ENCODE results near the gene OSM.

OSM gene

DNA sequence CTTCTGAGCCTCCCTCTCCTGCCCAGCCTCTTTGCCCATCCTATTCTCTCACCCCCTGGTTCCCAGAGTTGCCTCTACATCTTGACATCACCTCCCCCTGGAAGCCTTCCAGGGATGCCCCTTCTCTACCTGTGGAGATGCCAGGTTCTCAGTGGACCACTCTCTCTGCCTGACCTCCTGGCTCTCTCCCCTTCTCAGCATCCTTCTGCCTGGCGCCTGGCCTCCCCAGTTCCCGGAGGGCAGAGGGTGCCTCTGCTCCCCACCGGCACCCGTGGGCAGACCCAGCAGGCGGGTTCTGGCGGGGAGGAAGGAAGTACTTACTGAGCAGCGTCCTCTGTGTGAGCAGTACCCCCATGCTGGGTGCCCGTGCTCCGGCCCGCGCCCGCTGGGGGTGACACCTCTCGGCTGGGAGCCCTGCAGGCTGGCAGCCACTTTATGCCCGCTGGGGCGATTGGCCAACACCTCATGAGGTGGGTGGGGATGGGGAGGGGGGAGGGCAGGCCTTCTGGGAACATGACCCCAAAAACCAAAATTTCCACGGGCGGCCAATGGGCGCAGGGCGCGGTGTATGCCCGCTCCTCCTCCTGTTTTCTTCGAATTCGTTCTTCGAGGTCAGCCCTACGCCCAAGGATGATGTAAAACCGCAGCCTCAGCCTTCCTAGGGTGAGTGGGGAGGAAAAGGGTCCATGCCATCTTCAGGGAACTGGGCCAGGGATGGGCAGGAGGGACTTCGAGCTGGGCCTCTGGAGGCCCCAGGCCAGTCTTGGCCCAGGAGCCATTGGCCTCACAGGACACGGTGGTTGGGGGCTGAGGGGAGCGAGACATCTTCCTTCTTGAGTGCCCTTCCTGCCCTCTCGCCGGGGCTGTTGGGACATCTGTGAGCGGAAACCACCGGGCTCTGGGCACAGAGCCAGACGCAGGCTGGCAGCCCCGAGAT lies at the start of gene OSM:
Gene OSM, minus strand, starts transcription at position 407 of the 937 bp plus-strand sequence. Its CDS starts 52 bp downstream, at position 355.
- no peaks in the 10 kb centered on the region for H3K27me3 ChIP-seq (replicated peaks)
- TF ChIP-seq, protein P1, sequence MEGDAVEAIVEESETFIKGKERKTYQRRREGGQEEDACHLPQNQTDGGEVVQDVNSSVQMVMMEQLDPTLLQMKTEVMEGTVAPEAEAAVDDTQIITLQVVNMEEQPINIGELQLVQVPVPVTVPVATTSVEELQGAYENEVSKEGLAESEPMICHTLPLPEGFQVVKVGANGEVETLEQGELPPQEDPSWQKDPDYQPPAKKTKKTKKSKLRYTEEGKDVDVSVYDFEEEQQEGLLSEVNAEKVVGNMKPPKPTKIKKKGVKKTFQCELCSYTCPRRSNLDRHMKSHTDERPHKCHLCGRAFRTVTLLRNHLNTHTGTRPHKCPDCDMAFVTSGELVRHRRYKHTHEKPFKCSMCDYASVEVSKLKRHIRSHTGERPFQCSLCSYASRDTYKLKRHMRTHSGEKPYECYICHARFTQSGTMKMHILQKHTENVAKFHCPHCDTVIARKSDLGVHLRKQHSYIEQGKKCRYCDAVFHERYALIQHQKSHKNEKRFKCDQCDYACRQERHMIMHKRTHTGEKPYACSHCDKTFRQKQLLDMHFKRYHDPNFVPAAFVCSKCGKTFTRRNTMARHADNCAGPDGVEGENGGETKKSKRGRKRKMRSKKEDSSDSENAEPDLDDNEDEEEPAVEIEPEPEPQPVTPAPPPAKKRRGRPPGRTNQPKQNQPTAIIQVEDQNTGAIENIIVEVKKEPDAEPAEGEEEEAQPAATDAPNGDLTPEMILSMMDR (IDR thresholded peaks at IDR 0.05; ENCODE audit: low read depth, low read length, missing control alignments) = no peak
- in situ Hi-C loops (cut with HindIII; ENCODE audit: low pct_ligation_motif_present, low sequenced_read_pairs) = no loop called here
- H3K4me3 ChIP-seq (ENCODE audit: low read depth, low read length) = no peak within 1 kb of the TSS
- H3K36me3 ChIP-seq (replicated peaks) = no peaks in the 10 kb centered on the region
- DNase-seq = no peak
- H3K27ac ChIP-seq = no peak within 1 kb of the TSS

DNA sequence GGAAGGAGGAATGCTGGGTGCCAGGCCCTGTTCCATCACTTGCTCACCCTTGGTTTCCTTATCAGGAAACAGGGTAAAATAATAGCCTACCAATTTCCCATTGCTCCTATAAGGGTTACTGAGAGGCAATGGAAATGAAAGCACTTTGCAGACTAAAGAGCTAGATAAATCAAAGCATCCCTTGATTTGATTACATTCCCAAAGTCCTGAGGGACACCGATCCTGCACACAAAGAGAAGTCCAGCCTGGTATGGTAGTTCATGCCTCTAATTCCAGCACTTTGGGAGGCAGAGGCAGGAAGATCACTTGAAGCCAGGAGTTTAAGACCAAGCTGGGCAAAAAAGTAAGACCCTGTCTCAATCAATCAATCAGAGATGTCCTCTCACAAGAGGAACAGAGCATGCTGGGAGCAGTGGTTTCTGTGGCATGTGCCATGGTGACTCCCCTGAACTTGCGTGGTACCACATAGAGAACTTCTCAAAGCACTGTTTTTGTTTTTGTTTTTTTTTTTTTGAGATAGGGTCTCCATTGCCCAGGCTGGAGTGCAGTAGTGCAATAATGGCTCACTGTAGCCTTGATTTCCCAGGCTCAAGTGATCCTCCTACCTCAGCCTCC lies 49.4 kb upstream of the OSM start:
- Histone ChIP-seq H3K36me3 (replicated peaks) (peaks cover 10% of the 10 kb centered on the region), H3K27ac (no peak overlapping the region), H3K27me3 (replicated peaks) (no peaks in the 10 kb centered on the region), H3K4me3 (ENCODE audit: low read depth, low read length) (no peak overlapping the region)
- no peak for DNase-seq
- in situ Hi-C loops (cut with HindIII; ENCODE audit: low pct_ligation_motif_present, low sequenced_read_pairs) = no loop called here
- TF ChIP-seq, protein P1 (IDR thresholded peaks at IDR 0.05; ENCODE audit: low read depth, low read length, missing control alignments) = no peak

- no peak for DNase-seq
- Histone ChIP-seq H3K4me3 (ENCODE audit: low read depth, low read length) (no peak overlapping the region), H3K27ac (no peak overlapping the region), H3K27me3 (replicated peaks) (no peaks in the 10 kb centered on the region), H3K36me3 (replicated peaks) (peaks cover 5% of the 10 kb centered on the region)
- in situ Hi-C loops (cut with HindIII; ENCODE audit: low pct_ligation_motif_present, low sequenced_read_pairs) = no loop called here
- TF ChIP-seq, protein P1 (IDR thresholded peaks at IDR 0.05; ENCODE audit: low read depth, low read length, missing control alignments) = no peak
Observed at GRCh38 chr22:30314915-30315314, 48.3 kb upstream of the OSM start.

GRCh38 chr22:30313527-30314363 lies 47.1 kb upstream of the OSM start:
- TF ChIP-seq, protein P1 (IDR thresholded peaks at IDR 0.05; ENCODE audit: low read depth, low read length, missing control alignments) = no peak
- no peak overlapping the region for H3K4me3 ChIP-seq (ENCODE audit: low read depth, low read length)
- in situ Hi-C loops (cut with HindIII; ENCODE audit: low pct_ligation_motif_present, low sequenced_read_pairs) = no loop called here
- H3K27me3 ChIP-seq (replicated peaks) = no peaks in the 10 kb centered on the region
- H3K27ac ChIP-seq = no peak overlapping the region
- no peak for DNase-seq
- no peaks in the 10 kb centered on the region for H3K36me3 ChIP-seq (replicated peaks)

GRCh38 chr22:30312053-30312452 lies 45.4 kb upstream of the OSM start:
- TF ChIP-seq, protein P1 (IDR thresholded peaks at IDR 0.05; ENCODE audit: low read depth, low read length, missing control alignments) = no peak
- Histone ChIP-seq H3K27ac (no peak overlapping the region), H3K36me3 (replicated peaks) (no peaks in the 10 kb centered on the region), H3K27me3 (replicated peaks) (no peaks in the 10 kb centered on the region), H3K4me3 (ENCODE audit: low read depth, low read length) (no peak overlapping the region)
- in situ Hi-C loops (cut with HindIII; ENCODE audit: low pct_ligation_motif_present, low sequenced_read_pairs) = no loop called here
- peak; percentile 67 for DNase-seq
